Esophagus muscularis mucosa (tissue), 4 donors: ENCODE measurements around the gene ME3. TPM values are rescaled to one million over a fixed set of nuclear protein-coding genes. Genes with fewer than 3 reads are reported as not detected.
A peak's percentile ranks its signal among the peaks of the same experiment; 100 is the strongest.

Experiments
- DNase-seq: peaks from one replicate; pipeline ENCODE4 v3.0.0-alpha.2; 2017; ENCODE audit errors: extremely low spot score
- H3K27ac ChIP-seq, 4 donors: fragments of 200-600 bp; sonication (generic); replicated peaks in 1 of 4; 1 replicate in 3 of 4; 2 replicates in 1 of 4; pipeline ENCODE4 v1.5.1; 2016 to 2019; ENCODE audit warnings: mild to moderate bottlenecking in 1 of 4
- H3K27me3 ChIP-seq, 4 donors: fragments of 200-600 bp; sonication (generic); one replicate each; pipeline versions ENCODE4 v1.5.1 to v1.6.0; 2016 to 2019
- H3K36me3 ChIP-seq, 4 donors: fragments of 200-600 bp; sonication (generic); one replicate each; pipeline ENCODE4 v1.5.1; 2016 to 2019
- H3K4me1 ChIP-seq, 4 donors: fragments of 200-600 bp; sonication (generic); one replicate each; pipeline ENCODE4 v1.5.1; 2016 to 2019
- H3K4me3 ChIP-seq, 4 donors: fragments of 200-600 bp; sonication (generic); 1 replicate in 2 of 4; 2 replicates in 2 of 4; pipeline ENCODE4 v1.5.1; 2016 to 2019; ENCODE audit warnings: mild to moderate bottlenecking in 4 of 4, moderate library complexity in 1 of 4
- H3K9me3 ChIP-seq, 4 donors: fragments of 200-600 bp; sonication (generic); 1 replicate in 3 of 4; 2 replicates in 1 of 4; pipeline ENCODE4 v1.5.1; 2016 to 2019
- CTCF ChIP-seq, 3 experiments: fragments of 200-600 bp in 2 of 3; fragments of 450-650 bp in 1 of 3; sonication (generic) in 2 of 3; IDR thresholded peaks; one replicate each; pipeline ENCODE4 v1.5.1; 2017 to 2019; ENCODE audit warnings: antibody characterized with exemption in 3 of 3, mild to moderate bottlenecking in 2 of 3, moderate library complexity in 1 of 3
- EP300 ChIP-seq: sonication (generic); formaldehyde crosslinking; IDR thresholded peaks from one replicate; pipeline ENCODE4 v1.6.1; 2017; ENCODE audit warnings: antibody characterized with exemption
- POLR2A ChIP-seq: fragments of 450-650 bp; IDR thresholded peaks from one replicate; pipeline ENCODE4 v1.6.1; 2017; ENCODE audit warnings: antibody characterized with exemption, moderate library complexity, mild to moderate bottlenecking, low read depth
- POLR2AphosphoS5 ChIP-seq, 2 donors: sonication (generic); formaldehyde crosslinking; IDR thresholded peaks; one replicate each; pipeline ENCODE4 v1.6.1; 2017; ENCODE audit warnings: antibody characterized with exemption in 2 of 2
- WGBS: methylation state at CpG from one replicate; pipeline ENCODE4 v1.1.5; 2018; 5-methylcytosine and 5-hydroxymethylcytosine counted together
- intact Hi-C: fragments of 100-400 bp; cut with DNase I; formaldehyde crosslinking; loops from one replicate; pipeline ENCODE4 v1.15.1; 2023
- total RNA-seq, 4 donors: library from RNA; depleted of rRNA; stranded (reverse); fragments of >200 nt; gene quantifications; one replicate each; pipeline versions ENCODE4 v1.1.0 to v1.2.1, GENCODE V29; 2016

Gene ME3
- total RNA-seq, 4 donors from 2014 or later = 20.4 to 50.1 (median 26.2) TPM

- peaks cover 21 to 76% (median 57%) of the 10 kb centered on the region in 4 donors for H3K4me1 ChIP-seq
- TF ChIP-seq POLR2A (no peak), EP300 (no peak), CTCF (IDR thresholded peaks at IDR 0.05) (no peak), POLR2AphosphoS5 (IDR thresholded peaks at IDR 0.05) (no peak)
- 58% methylated on average over 3 of the region's 3 CpGs for WGBS
- no peaks in the 10 kb centered on the region for H3K36me3 ChIP-seq
- H3K27ac ChIP-seq = peak overlapping the region; percentile 40 to 68 (median 64)
- no peaks in the 10 kb centered on the region for H3K27me3 ChIP-seq
- no peak overlapping the region for H3K4me3 ChIP-seq
- intact Hi-C loops = no loop called here
- no peaks in the 10 kb centered on the region for H3K9me3 ChIP-seq
- DNase-seq = no peak
These were observed 5.9 kb upstream of the ME3 start for GRCh38 chr11:86678296-86678695.

- H3K36me3 ChIP-seq = no peaks in the 10 kb centered on the region
- H3K27me3 ChIP-seq = no peaks in the 10 kb centered on the region
- WGBS = 93% methylated on average over 6 of the region's 6 CpGs
- intact Hi-C loops = no loop called here
- no peak for TF ChIP-seq POLR2AphosphoS5 (IDR thresholded peaks at IDR 0.05)
- TF ChIP-seq CTCF (IDR thresholded peaks at IDR 0.05) = peak in 2 of 3 experiments; percentile 28 to 32
- no peak for TF ChIP-seq POLR2A
- H3K9me3 ChIP-seq = no peaks in the 10 kb centered on the region
- H3K4me3 ChIP-seq = no peak overlapping the region
- no peak for DNase-seq
- peak overlapping the region in 1 of 4 donors; percentile 14 for H3K27ac ChIP-seq
- peaks cover 22 to 77% (median 55%) of the 10 kb centered on the region in 4 donors for H3K4me1 ChIP-seq
These were observed 4.2 kb upstream of the ME3 start for GRCh38 chr11:86676533-86677154.

GRCh38 chr11:86676010-86676409 lies 3.6 kb upstream of the ME3 start:
- TF ChIP-seq POLR2AphosphoS5 (IDR thresholded peaks at IDR 0.05) (no peak), POLR2A (no peak), CTCF (IDR thresholded peaks at IDR 0.05) (no peak), EP300 (no peak)
- Histone ChIP-seq H3K4me1 (peaks cover 16 to 71% (median 53%) of the 10 kb centered on the region in 4 donors), H3K36me3 (no peaks in the 10 kb centered on the region), H3K9me3 (no peaks in the 10 kb centered on the region), H3K27me3 (no peaks in the 10 kb centered on the region), H3K4me3 (no peak overlapping the region), H3K27ac (peak overlapping the region in 2 of 4 donors; percentile 14 to 15)
- WGBS = 56% methylated on average over 1 of the region's 1 CpG
- intact Hi-C loops = no loop called here
- no peak for DNase-seq

GRCh38 chr11:86675017-86675416 lies 2.6 kb upstream of the ME3 start:
- TF ChIP-seq POLR2AphosphoS5 (IDR thresholded peaks at IDR 0.05) = no peak
- no peak for TF ChIP-seq EP300
- TF ChIP-seq CTCF (IDR thresholded peaks at IDR 0.05) = no peak
- no peak for TF ChIP-seq POLR2A
- H3K4me1 ChIP-seq = peaks cover 22 to 74% (median 56%) of the 10 kb centered on the region in 4 donors
- H3K9me3 ChIP-seq = no peaks in the 10 kb centered on the region
- H3K36me3 ChIP-seq = no peaks in the 10 kb centered on the region
- no peaks in the 10 kb centered on the region for H3K27me3 ChIP-seq
- no peak for DNase-seq
- peak overlapping the region in 1 of 4 donors; percentile 17 for H3K27ac ChIP-seq
- WGBS = 36% methylated on average over 2 of the region's 2 CpGs
- intact Hi-C loops = no loop called here
- H3K4me3 ChIP-seq = no peak overlapping the region
